IPS DF 6.9 (cell line): ENCODE measurements around the gene TDRD15.

Source experiments
- DNase-seq: peaks from one replicate; pipeline ENCODE4 v3.0.0-alpha.2; 2013; ENCODE audit warnings: low read depth, low spot score
- H3K27ac ChIP-seq: one replicate; pipeline ENCODE4 v1.5.1; 2013; ENCODE audit warnings: low read length, control low read depth
- H3K27me3 ChIP-seq: 2 replicates; pipeline ENCODE4 v1.6.1; 2013; ENCODE audit warnings: mild to moderate bottlenecking, low read length; ENCODE audit not compliant: control insufficient read depth, insufficient read depth
- H3K36me3 ChIP-seq: 2 replicates; pipeline ENCODE4 v1.6.1; 2013; ENCODE audit warnings: low read length; ENCODE audit not compliant: control insufficient read depth, insufficient read depth
- H3K4me1 ChIP-seq: 2 replicates; pipeline ENCODE4 v1.6.1; 2013; ENCODE audit warnings: low read length; ENCODE audit not compliant: control insufficient read depth, insufficient read depth
- H3K4me3 ChIP-seq: 2 replicates; pipeline ENCODE4 v1.5.1; 2013; ENCODE audit warnings: mild to moderate bottlenecking, low read length
- H3K9me3 ChIP-seq: 2 replicates; pipeline ENCODE4 v1.6.1; 2013; ENCODE audit warnings: low read length, inconsistent platforms; ENCODE audit not compliant: control insufficient read depth, insufficient read depth
- WGBS: extraction: QIAGEN DNeasy Blood & Tissue Kit; methylation state at CpG from one replicate; pipeline ENCODE4 v1.1.7; 2013; ENCODE audit warnings: mixed read lengths, missing lambda C conversion rate; ENCODE audit not compliant: insufficient read length, insufficient coverage; 5-methylcytosine and 5-hydroxymethylcytosine counted together

TDRD15 gene

DNA sequence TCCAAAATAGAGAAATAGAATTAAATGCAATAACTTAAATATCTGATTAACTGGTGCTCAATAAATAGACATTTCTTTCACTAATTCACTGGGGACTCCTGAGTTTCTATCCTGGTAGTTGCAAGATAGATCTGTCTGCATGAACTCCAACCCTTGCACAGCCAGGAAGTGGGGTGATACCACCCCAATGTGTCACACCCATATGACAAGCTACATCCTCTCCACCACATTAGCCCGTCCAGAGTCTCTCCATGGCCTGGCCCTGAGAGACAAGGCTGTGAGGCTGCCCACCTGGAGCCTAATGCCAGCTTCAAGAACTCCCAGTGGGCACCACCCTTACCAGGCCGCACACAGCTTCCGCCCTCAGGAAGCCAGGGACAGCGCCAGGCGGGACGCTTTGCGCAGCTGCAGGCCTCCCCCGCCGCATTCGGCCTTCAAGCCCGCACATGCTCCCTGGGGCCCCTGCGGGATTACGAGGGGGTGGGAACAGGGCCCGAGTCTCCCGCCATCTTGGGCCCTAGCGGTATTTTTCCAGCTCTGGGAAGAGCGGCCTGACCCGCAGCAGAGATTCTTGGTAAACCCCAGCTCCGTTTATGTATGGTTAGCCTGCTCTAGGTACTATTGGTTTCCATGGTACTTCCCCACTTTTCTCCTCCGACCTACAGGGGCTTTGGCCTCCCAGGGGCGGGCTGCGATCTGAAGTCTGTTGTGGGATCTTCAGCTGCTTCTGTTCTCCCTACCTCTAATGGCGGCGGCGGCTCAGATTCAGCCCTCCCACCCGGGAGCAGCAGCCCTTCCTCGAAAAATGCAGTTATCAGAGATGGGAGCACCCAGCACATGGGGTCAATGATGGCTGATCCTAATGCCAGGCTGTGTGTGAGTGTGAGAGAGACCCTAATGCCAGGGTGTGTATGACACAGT lies at the start of gene TDRD15:
TDRD15 (plus strand) TSS at position 496 of the 921 bp plus-strand sequence. CDS start 13,500 bp downstream, outside the sequence.
- Histone ChIP-seq H3K27me3 (no peaks in the 10 kb centered on the region), H3K27ac (no peak within 1 kb of the TSS), H3K9me3 (no peaks in the 10 kb centered on the region), H3K36me3 (no peaks in the 10 kb centered on the region), H3K4me1 (no peaks in the 10 kb centered on the region), H3K4me3 (no peak within 1 kb of the TSS)
- no peak for DNase-seq
- WGBS: no CpG with 5 or more reads among the region's 27 CpGs

DNA sequence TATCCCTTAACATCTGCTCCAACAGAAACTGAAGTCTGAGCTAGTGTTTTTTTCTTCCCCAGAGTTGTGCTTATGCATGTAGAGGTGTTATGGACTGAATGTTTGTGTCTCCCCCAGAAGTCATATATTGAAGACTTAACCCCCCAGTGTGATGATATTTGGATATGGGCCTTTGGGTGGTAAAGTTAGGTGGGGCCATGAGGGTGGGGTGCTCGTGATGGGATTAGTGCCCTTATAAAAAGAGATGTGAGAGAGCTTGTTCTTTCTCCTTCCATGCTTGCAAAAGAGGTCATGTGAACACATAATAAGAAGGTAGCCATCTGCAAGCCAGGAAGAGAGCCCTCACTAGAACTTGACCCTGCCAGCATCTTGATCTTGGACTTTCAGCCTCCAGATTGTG lies 45.5 kb upstream of the TDRD15 start:
- Histone ChIP-seq H3K27ac (no peak overlapping the region), H3K9me3 (no peaks in the 10 kb centered on the region), H3K4me1 (no peaks in the 10 kb centered on the region), H3K4me3 (no peak overlapping the region), H3K27me3 (no peaks in the 10 kb centered on the region), H3K36me3 (no peaks in the 10 kb centered on the region)
- DNase-seq: no peak
- no CpG with 5 or more reads among the region's 1 CpG for WGBS

DNA sequence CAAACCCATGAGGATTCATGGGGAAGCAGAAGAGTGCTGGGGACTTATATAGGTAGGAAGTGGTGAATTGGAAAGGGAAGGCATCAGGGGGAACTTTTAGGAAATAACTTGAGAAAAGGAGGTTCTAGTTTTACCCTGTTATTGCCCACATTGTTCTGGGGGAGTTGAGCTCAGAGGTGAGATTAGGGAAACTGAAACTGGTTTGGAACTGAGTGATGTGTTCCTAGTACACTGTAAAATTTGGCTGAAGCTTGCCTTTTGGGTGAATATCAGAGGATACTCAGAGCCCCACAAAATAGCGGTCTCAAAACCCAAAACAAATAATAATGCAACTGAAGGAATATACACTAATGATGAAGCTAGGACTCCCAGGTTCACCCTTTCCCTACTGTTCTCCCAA lies 40.3 kb upstream of the TDRD15 start:
- Histone ChIP-seq H3K4me1 (no peaks in the 10 kb centered on the region), H3K4me3 (no peak overlapping the region), H3K9me3 (no peaks in the 10 kb centered on the region), H3K27ac (no peak overlapping the region), H3K36me3 (no peaks in the 10 kb centered on the region), H3K27me3 (no peaks in the 10 kb centered on the region)
- no CpG with 5 or more reads among the region's 1 CpG for WGBS
- no peak for DNase-seq

DNA sequence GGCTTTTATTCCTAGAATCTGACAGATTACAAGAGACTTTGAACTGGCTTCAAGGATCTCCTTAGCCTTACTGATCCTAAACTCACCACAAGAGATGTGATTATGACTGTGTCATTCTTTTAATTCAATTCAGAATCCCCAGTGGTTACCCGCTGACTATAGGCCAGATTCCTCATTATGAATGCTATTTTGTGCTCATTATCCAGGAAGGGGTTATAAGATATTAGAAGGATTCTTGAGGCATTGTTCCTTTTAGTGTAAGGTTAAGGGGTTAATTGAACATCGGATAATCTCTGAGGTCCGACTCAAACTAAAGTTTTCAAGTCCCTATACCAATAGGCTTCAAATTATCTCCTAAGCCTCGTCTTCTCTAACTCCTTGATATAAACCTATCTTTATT lies 39.4 kb upstream of the TDRD15 start:
- DNase-seq: no peak
- no peaks in the 10 kb centered on the region for H3K9me3 ChIP-seq
- no peaks in the 10 kb centered on the region for H3K4me1 ChIP-seq
- H3K27me3 ChIP-seq: no peaks in the 10 kb centered on the region
- no peak overlapping the region for H3K4me3 ChIP-seq
- WGBS: no CpG with 5 or more reads among the region's 4 CpGs
- H3K27ac ChIP-seq: no peak overlapping the region
- H3K36me3 ChIP-seq: no peaks in the 10 kb centered on the region

GRCh38 chr2:21092308-21092869 lies 31.4 kb upstream of the TDRD15 start:
- no peak overlapping the region for H3K27ac ChIP-seq
- 0 out of 2 replicates have a peak, but pooled peaks cover 1% of the 10 kb centered on the region for H3K4me1 ChIP-seq
- WGBS: no CpG with 5 or more reads among the region's 3 CpGs
- no peak overlapping the region for H3K4me3 ChIP-seq
- no peaks in the 10 kb centered on the region for H3K9me3 ChIP-seq
- no peaks in the 10 kb centered on the region for H3K27me3 ChIP-seq
- no peaks in the 10 kb centered on the region for H3K36me3 ChIP-seq
- DNase-seq: no peak

- WGBS: no CpG with 5 or more reads among the region's 1 CpG
These were observed 28.6 kb upstream of the TDRD15 start for GRCh38 chr2:21095178-21095577.

GRCh38 chr2:21095714-21096113 lies 28.1 kb upstream of the TDRD15 start:
- Histone ChIP-seq H3K4me1 (peaks cover 4% of the 10 kb centered on the region), H3K9me3 (no peaks in the 10 kb centered on the region), H3K27ac (no peak overlapping the region), H3K4me3 (no peak overlapping the region), H3K36me3 (no peaks in the 10 kb centered on the region), H3K27me3 (no peaks in the 10 kb centered on the region)
- DNase-seq: no peak
- WGBS: no CpG with 5 or more reads among the region's 3 CpGs

More at GRCh38 chr2:21095178-21095577, 28.6 kb upstream of the TDRD15 start:
- DNase-seq: no peak
- H3K4me1 ChIP-seq: peaks cover 4% of the 10 kb centered on the region
- H3K36me3 ChIP-seq: no peaks in the 10 kb centered on the region
- no peaks in the 10 kb centered on the region for H3K9me3 ChIP-seq
- H3K4me3 ChIP-seq: no peak overlapping the region
- no peak overlapping the region for H3K27ac ChIP-seq
- no peaks in the 10 kb centered on the region for H3K27me3 ChIP-seq

GRCh38 chr2:21096458-21096857 lies 27.3 kb upstream of the TDRD15 start:
- Histone ChIP-seq H3K27me3 (no peaks in the 10 kb centered on the region), H3K4me1 (peaks cover 4% of the 10 kb centered on the region), H3K36me3 (no peaks in the 10 kb centered on the region), H3K4me3 (no peak overlapping the region), H3K27ac (no peak overlapping the region), H3K9me3 (no peaks in the 10 kb centered on the region)
- DNase-seq: no peak
- no CpG with 5 or more reads among the region's 1 CpG for WGBS

- peaks cover 4% of the 10 kb centered on the region for H3K4me1 ChIP-seq
- no CpG with 5 or more reads among the region's 6 CpGs for WGBS
These were observed 26.4 kb upstream of the TDRD15 start for GRCh38 chr2:21097331-21097730.

DNA sequence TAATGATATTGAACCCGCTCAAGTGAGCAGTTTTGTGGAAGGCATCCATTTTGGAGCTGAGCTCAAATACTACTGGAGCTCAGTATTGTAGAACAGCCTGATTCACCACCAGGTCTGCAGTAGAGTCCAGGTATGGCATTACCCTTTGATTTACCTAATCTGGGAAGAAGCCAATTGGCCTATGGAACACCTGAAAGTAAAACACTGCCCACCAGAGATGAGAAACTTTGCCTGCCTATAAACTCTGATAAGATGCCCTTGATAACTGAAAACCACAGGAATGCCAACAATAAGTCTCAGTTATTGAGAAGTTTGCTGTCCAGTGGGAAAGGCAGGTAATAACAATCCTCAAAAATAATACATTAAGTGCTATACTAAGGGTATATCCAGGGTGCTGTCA lies 25.5 kb upstream of the TDRD15 start:
- Histone ChIP-seq H3K4me3 (no peak overlapping the region), H3K27ac (no peak overlapping the region), H3K4me1 (peaks cover 4% of the 10 kb centered on the region), H3K27me3 (no peaks in the 10 kb centered on the region), H3K36me3 (no peaks in the 10 kb centered on the region), H3K9me3 (no peaks in the 10 kb centered on the region)
- WGBS: no CpG with 5 or more reads among the region's 1 CpG
- no peak for DNase-seq

More at GRCh38 chr2:21097331-21097730, 26.4 kb upstream of the TDRD15 start:
- H3K4me3 ChIP-seq: no peak overlapping the region
- no peaks in the 10 kb centered on the region for H3K36me3 ChIP-seq
- H3K27me3 ChIP-seq: no peaks in the 10 kb centered on the region
- no peak overlapping the region for H3K27ac ChIP-seq
- no peak for DNase-seq
- H3K9me3 ChIP-seq: no peaks in the 10 kb centered on the region
